ENCODE measurements around the gene TNFRSF14.
"Not testable (repeated sequence)": the region's sequence is repeated elsewhere in the genome, so short reads cannot be mapped to it uniquely, and the experiment has no call there.

TNFRSF14 gene

GRCh38 chr1:2569060-2569459 lies 12.9 kb downstream of the TNFRSF14 start:
- DNase-seq = no peak

- not testable (repeated sequence) for DNase-seq
These were observed 13.5 kb downstream of the TNFRSF14 start for GRCh38 chr1:2569703-2570102.

- no peak for DNase-seq
These were observed 14.2 kb downstream of the TNFRSF14 start for GRCh38 chr1:2570332-2570731.

- no peak for DNase-seq
These were observed 15.2 kb downstream of the TNFRSF14 start for GRCh38 chr1:2571348-2571747.

GRCh38 chr1:2573250-2573920 lies 17.2 kb downstream of the TNFRSF14 start:
- DNase-seq = no peak

- no peak for DNase-seq
These were observed 18.2 kb downstream of the TNFRSF14 start for GRCh38 chr1:2574350-2574749.

GRCh38 chr1:2575801-2576663 lies 19.9 kb downstream of the TNFRSF14 start:
- no peak for DNase-seq

- not testable (repeated sequence) for DNase-seq
These were observed 21.4 kb downstream of the TNFRSF14 start for GRCh38 chr1:2577565-2578075.

GRCh38 chr1:2578758-2579118 lies 22.6 kb downstream of the TNFRSF14 start:
- no peak for DNase-seq

- DNase-seq = no peak
These were observed 24.5 kb downstream of the TNFRSF14 start for GRCh38 chr1:2580691-2581090.

- no peak for DNase-seq
These were observed 26.2 kb downstream of the TNFRSF14 start for GRCh38 chr1:2582391-2582790.

- no peak for DNase-seq
These were observed 27.2 kb downstream of the TNFRSF14 start for GRCh38 chr1:2583331-2583791.

- no peak for DNase-seq
These were observed 27.7 kb downstream of the TNFRSF14 start for GRCh38 chr1:2583871-2584351.

- DNase-seq = no peak
These were observed 28.6 kb downstream of the TNFRSF14 start for GRCh38 chr1:2584686-2585317.

- peak; percentile 83 for DNase-seq
These were observed 29.3 kb downstream of the TNFRSF14 start for GRCh38 chr1:2585318-2586092.

GRCh38 chr1:2586154-2587070 lies 30.2 kb downstream of the TNFRSF14 start, which contains the start of gene PRXL2B:
Gene PRXL2B, plus strand, starts transcription at chr1:2586777. Its CDS starts 109 bp downstream, at chr1:2586886.
- DNase-seq = peak; percentile 98

- peak; percentile 57 for DNase-seq
These were observed 31.1 kb downstream of the TNFRSF14 start for GRCh38 chr1:2587071-2587859.

- no peak for DNase-seq
These were observed 31.8 kb downstream of the TNFRSF14 start for GRCh38 chr1:2587860-2588571.

GRCh38 chr1:2588661-2589430 lies 32.7 kb downstream of the TNFRSF14 start:
- no peak for DNase-seq
